ENCODE results near the gene CKAP5. TPM values are rescaled to one million over a fixed set of nuclear protein-coding genes. Genes with fewer than 3 reads are reported as not detected.

Gene CKAP5
- total RNA-seq, 1 experiment from 2014 or later = 190 TPM

DNA sequence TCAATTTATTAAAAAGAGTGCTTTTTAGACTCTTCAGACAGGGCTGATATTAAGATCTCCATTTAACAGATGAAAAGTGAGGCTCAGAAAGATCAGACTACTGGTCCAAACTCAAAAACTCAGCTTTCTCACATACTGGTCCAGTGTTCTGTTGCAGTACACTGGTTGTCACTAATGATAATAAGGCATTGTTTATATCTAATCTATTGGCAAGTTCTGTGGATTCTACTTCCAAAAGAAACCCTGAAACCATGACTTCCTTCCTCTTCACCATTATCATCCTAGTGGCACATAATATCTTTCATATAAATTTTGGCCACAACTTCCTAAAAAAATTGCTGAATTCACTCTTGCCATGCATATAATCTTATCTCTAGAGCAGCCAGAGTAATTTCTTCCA is 90.1 kb downstream of the CKAP5 start:
- no peaks in the 10 kb centered on the region for H4K20me1 ChIP-seq (ENCODE audit: control insufficient read depth, insufficient read depth, insufficient read length)
- no peaks in the 10 kb centered on the region for H3K79me1 ChIP-seq (ENCODE audit: insufficient read depth, low read depth, low read length, poor library complexity, severe bottlenecking)
- no peak overlapping the region for H3K18ac ChIP-seq (ENCODE audit: insufficient read length, low read depth, low read length)
- H2AK5ac ChIP-seq (ENCODE audit: insufficient read length, low read length) = no peak overlapping the region
- no peak overlapping the region for H3K27ac ChIP-seq (ENCODE audit: insufficient read length, low read depth, low read length)
- H3K79me2 ChIP-seq (ENCODE audit: insufficient read depth, low read length) = no peaks in the 10 kb centered on the region
- no peak overlapping the region for H2AFZ ChIP-seq (ENCODE audit: low read length)
- H3K23me2 ChIP-seq (ENCODE audit: insufficient read length, low read depth, low read length, poor library complexity, severe bottlenecking) = no peaks in the 10 kb centered on the region
- no peak overlapping the region for H3K23ac ChIP-seq (ENCODE audit: insufficient read length, low read depth, low read length)
- no peak overlapping the region for H2BK20ac ChIP-seq (ENCODE audit: low read depth, low read length, poor library complexity, severe bottlenecking)
- H2BK12ac ChIP-seq (ENCODE audit: insufficient read length, low read depth, low read length) = no peak overlapping the region
- H3K4me3 Mint-ChIP-seq = no peak overlapping the region
- H3K9ac ChIP-seq (ENCODE audit: extremely low read depth, insufficient read length, low read length) = no peak overlapping the region
- no peak overlapping the region for H2BK120ac ChIP-seq (ENCODE audit: low read depth, low read length, poor library complexity, severe bottlenecking)
- H3K4me2 ChIP-seq (ENCODE audit: insufficient read depth, insufficient read length, low read length) = no peak overlapping the region
- no peak overlapping the region for H4K91ac ChIP-seq (ENCODE audit: insufficient read length, low read depth, low read length)
- TF ChIP-seq, protein P1, sequence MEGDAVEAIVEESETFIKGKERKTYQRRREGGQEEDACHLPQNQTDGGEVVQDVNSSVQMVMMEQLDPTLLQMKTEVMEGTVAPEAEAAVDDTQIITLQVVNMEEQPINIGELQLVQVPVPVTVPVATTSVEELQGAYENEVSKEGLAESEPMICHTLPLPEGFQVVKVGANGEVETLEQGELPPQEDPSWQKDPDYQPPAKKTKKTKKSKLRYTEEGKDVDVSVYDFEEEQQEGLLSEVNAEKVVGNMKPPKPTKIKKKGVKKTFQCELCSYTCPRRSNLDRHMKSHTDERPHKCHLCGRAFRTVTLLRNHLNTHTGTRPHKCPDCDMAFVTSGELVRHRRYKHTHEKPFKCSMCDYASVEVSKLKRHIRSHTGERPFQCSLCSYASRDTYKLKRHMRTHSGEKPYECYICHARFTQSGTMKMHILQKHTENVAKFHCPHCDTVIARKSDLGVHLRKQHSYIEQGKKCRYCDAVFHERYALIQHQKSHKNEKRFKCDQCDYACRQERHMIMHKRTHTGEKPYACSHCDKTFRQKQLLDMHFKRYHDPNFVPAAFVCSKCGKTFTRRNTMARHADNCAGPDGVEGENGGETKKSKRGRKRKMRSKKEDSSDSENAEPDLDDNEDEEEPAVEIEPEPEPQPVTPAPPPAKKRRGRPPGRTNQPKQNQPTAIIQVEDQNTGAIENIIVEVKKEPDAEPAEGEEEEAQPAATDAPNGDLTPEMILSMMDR (conservative IDR thresholded peaks at IDR 0.05) = no peak
- no peak overlapping the region for H2BK5ac ChIP-seq (ENCODE audit: insufficient read length, low read length)
- no peak overlapping the region for H3K27ac Mint-ChIP-seq
- H3K9me3 ChIP-seq (ENCODE audit: control insufficient read depth, low read depth, low read length) = no peaks in the 10 kb centered on the region
- H3K4me1 ChIP-seq (ENCODE audit: insufficient read depth, low read length) = no peaks in the 10 kb centered on the region
- no peak overlapping the region for H2BK15ac ChIP-seq (ENCODE audit: low read depth, low read length)
- H3K27me3 Mint-ChIP-seq (ENCODE audit: low read depth) = no peaks in the 10 kb centered on the region
- H4K8ac ChIP-seq (replicated peaks; ENCODE audit: insufficient read length, low read depth, low read length) = no peak overlapping the region
- peaks cover 47 to 86% (median 81%) of the 10 kb centered on the region in 3 experiments; a peak in 6 of 7 replicates for H3K36me3 Mint-ChIP-seq (ENCODE audit: insufficient read depth in 1 of 3, low read depth in 3 of 3)
- H3K27me3 ChIP-seq (ENCODE audit: insufficient read depth, low read length) = no peaks in the 10 kb centered on the region
- no peak overlapping the region for H4K5ac ChIP-seq (ENCODE audit: insufficient read length, low read depth, low read length)
- no peak overlapping the region for H3K14ac ChIP-seq (ENCODE audit: insufficient read depth, low read length)
- no peaks in the 10 kb centered on the region for H3K9me3 Mint-ChIP-seq
- H3K4me1 Mint-ChIP-seq = no peaks in the 10 kb centered on the region
- no peak overlapping the region for H3K56ac ChIP-seq (ENCODE audit: insufficient read length, low read depth, low read length)
- H3K4ac ChIP-seq (ENCODE audit: low read depth, low read length) = no peak overlapping the region
- no peak for DNase-seq
- H3T11ph ChIP-seq (ENCODE audit: low read length) = no peak overlapping the region
